IMR-90 (cell line): ENCODE measurements around the gene ARTN.
A peak's percentile ranks its signal among the peaks of the same experiment; 100 is the strongest.

Experiments used
- ELK1 ChIP-seq: fragments of 150-350 bp; IDR thresholded peaks from 2 replicates; pipeline ENCODE4 v1.6.1; 2016; ENCODE audit warnings: low read depth, mild to moderate bottlenecking, low read length, moderate library complexity, borderline replicate concordance
- FOS ChIP-seq: fragments of 150-350 bp; IDR thresholded peaks from 2 replicates; pipeline ENCODE4 v1.6.1; 2016; ENCODE audit warnings: low read depth, low read length
- RAD21 ChIP-seq: IDR thresholded peaks from 2 replicates; pipeline ENCODE4 v1.6.1; 2012; ENCODE audit warnings: low read length, improper control_type of control experiment

GRCh38 chr1:43969746-43970466, 36.3 kb downstream of the ARTN start, which contains the start of gene DPH2:
- TF ChIP-seq RAD21 (no peak), FOS (0 out of 2 replicates have a peak, but pooled peaks have one; percentile 21), ELK1 (no peak)
